Measurements from ENCODE around the gene IGF2. TPM values are rescaled to one million over a fixed set of nuclear protein-coding genes. Genes with fewer than 3 reads are reported as not detected.
A peak's percentile ranks its signal among the peaks of the same experiment; 100 is the strongest.

IGF2 gene
- polyA plus RNA-seq, 1 donor (not counting 4 experiments of a cell fraction or from before 2014, with no cell fraction given), result not detected

- Histone ChIP-seq H3K36me3 (ENCODE audit: control insufficient read depth in 2 of 2, extremely low read depth in 1 of 2, insufficient read depth in 2 of 2, low read length in 2 of 2) (no peaks in the 10 kb centered on the region), H3K4me1 (ENCODE audit: control insufficient read depth, extremely low read depth, insufficient read depth, low read length) (peaks cover 3% of the 10 kb centered on the region), H3K9me3 (ENCODE audit: control insufficient read depth, low read depth, low read length) (no peaks in the 10 kb centered on the region), H4K20me1 (ENCODE audit: control insufficient read depth, extremely low read depth, insufficient read depth, low read length) (peaks cover under 1% of the 10 kb centered on the region), H3K9me1 (ENCODE audit: control insufficient read depth, extremely low read depth, insufficient read depth, low read length) (no peaks in the 10 kb centered on the region), H3K9ac (ENCODE audit: control insufficient read depth, extremely low read depth, insufficient read depth, low read length) (no peak overlapping the region), H3K79me2 (ENCODE audit: control insufficient read depth, insufficient read depth, low read length) (no peaks in the 10 kb centered on the region), H3K4me3 (ENCODE audit: control insufficient read depth in 2 of 3, extremely low read depth in 1 of 3, insufficient read depth in 2 of 3, low read depth in 1 of 3, low read length in 3 of 3) (no peak overlapping the region), H2AFZ (ENCODE audit: control insufficient read depth, low read length) (no peak overlapping the region), H3K27ac (ENCODE audit: control insufficient read depth, insufficient read depth, low read length) (no peak overlapping the region), H3K27me3 (ENCODE audit: control insufficient read depth, extremely low read depth, insufficient read depth, low read length) (peaks cover 88% of the 10 kb centered on the region), H3K4me2 (ENCODE audit: control insufficient read depth, extremely low read depth, insufficient read depth, low read depth, low read length) (no peak overlapping the region)
- TF ChIP-seq EZH2 (IDR thresholded peaks at IDR 0.05; ENCODE audit: low read length) (peak; percentile 89), CTCF (optimal IDR thresholded peaks at IDR 0.05 in 1 of 3, IDR thresholded peaks at IDR 0.05 in 1 of 3, conservative IDR thresholded peaks at IDR 0.05 in 1 of 3; ENCODE audit: extremely low read depth in 1 of 3, insufficient read depth in 2 of 3, low read length in 3 of 3) (no peak)
- dilution Hi-C loops (cut with MboI; ENCODE audit: extremely low pct_ligation_motif_present, low sequenced_read_pairs), result no loop called here
- no peak for DNase-seq (ENCODE audit: low read depth, low spot score)
- FAIRE-seq, result no peak
Observed at GRCh38 chr11:2137202-2138067, 1.8 kb downstream of the IGF2 start.

GRCh38 chr11:2136952-2137201 is 2.3 kb downstream of the IGF2 start:
- Histone ChIP-seq H3K9me1 (ENCODE audit: control insufficient read depth, extremely low read depth, insufficient read depth, low read length) (no peaks in the 10 kb centered on the region), H3K4me1 (ENCODE audit: control insufficient read depth, extremely low read depth, insufficient read depth, low read length) (no peaks in the 10 kb centered on the region), H2AFZ (ENCODE audit: control insufficient read depth, low read length) (no peak overlapping the region), H3K9ac (ENCODE audit: control insufficient read depth, extremely low read depth, insufficient read depth, low read length) (no peak overlapping the region), H3K27me3 (ENCODE audit: control insufficient read depth, extremely low read depth, insufficient read depth, low read length) (peaks cover 87% of the 10 kb centered on the region), H4K20me1 (ENCODE audit: control insufficient read depth, extremely low read depth, insufficient read depth, low read length) (no peaks in the 10 kb centered on the region), H3K9me3 (ENCODE audit: control insufficient read depth, low read depth, low read length) (no peaks in the 10 kb centered on the region), H3K79me2 (ENCODE audit: control insufficient read depth, insufficient read depth, low read length) (no peaks in the 10 kb centered on the region), H3K36me3 (ENCODE audit: control insufficient read depth in 2 of 2, extremely low read depth in 1 of 2, insufficient read depth in 2 of 2, low read length in 2 of 2) (no peaks in the 10 kb centered on the region), H3K4me2 (ENCODE audit: control insufficient read depth, extremely low read depth, insufficient read depth, low read depth, low read length) (no peak overlapping the region), H3K27ac (ENCODE audit: control insufficient read depth, insufficient read depth, low read length) (no peak overlapping the region), H3K4me3 (ENCODE audit: control insufficient read depth in 2 of 3, extremely low read depth in 1 of 3, insufficient read depth in 2 of 3, low read depth in 1 of 3, low read length in 3 of 3) (no peak overlapping the region)
- no peak for TF ChIP-seq CTCF (optimal IDR thresholded peaks at IDR 0.05 in 1 of 3, IDR thresholded peaks at IDR 0.05 in 1 of 3, conservative IDR thresholded peaks at IDR 0.05 in 1 of 3; ENCODE audit: extremely low read depth in 1 of 3, insufficient read depth in 2 of 3, low read length in 3 of 3)
- TF ChIP-seq EZH2 (IDR thresholded peaks at IDR 0.05; ENCODE audit: low read length), result no peak
- DNase-seq (ENCODE audit: low read depth, low spot score) (no peak), FAIRE-seq (no peak)
- dilution Hi-C loops (cut with MboI; ENCODE audit: extremely low pct_ligation_motif_present, low sequenced_read_pairs), result no loop called here
